Measurements from ENCODE around the gene ADCY6. TPM values are rescaled to one million over a fixed set of nuclear protein-coding genes. Genes with fewer than 3 reads are reported as not detected.

ADCY6 gene
- total and polyA plus RNA-seq, 2 donors (not counting 1 experiment from before 2014, with no cell fraction given) = 0.03 TPM; not detected in 1

DNA sequence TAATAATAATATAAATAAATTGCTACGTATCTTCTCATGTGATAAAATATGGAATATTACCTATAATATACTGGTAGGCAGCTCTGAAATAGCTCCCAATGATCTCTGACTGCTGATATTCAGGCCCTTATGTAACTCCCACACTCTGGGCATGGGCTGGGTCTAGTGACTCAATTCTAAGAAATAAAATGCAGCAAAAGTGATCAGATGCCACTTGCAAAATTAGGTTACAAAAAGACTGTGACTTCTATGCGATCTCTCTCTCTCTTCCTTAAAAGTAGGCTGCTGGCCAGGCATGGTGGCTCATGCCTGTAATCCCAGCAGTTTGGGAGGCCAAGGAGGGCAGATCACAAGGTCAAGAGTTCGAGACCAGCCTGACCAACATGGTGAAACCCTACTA lies 19.1 kb upstream of the ADCY6 start:
- H3K4me2 ChIP-seq (replicated peaks; ENCODE audit: low read depth, low read length, poor library complexity, severe bottlenecking) = no peak overlapping the region
- no peak overlapping the region for H3K27ac ChIP-seq (ENCODE audit: low read length in 2 of 2)
- DNase-seq (no peak), ATAC-seq (ENCODE audit: low read depth) (no peak)
- POLR2A ChIA-PET = no interaction called here
- no peak overlapping the region for H3K27ac Mint-ChIP-seq
- no peaks in the 10 kb centered on the region for H3K4me1 ChIP-seq (ENCODE audit: control insufficient read depth in 2 of 2, insufficient read depth in 2 of 2, low read length in 2 of 2)
- peaks cover 3% of the 10 kb centered on the region for H3K27me3 Mint-ChIP-seq
- H4K20me1 ChIP-seq (ENCODE audit: control insufficient read depth, insufficient read depth, low read length, poor library complexity, severe bottlenecking) = no peaks in the 10 kb centered on the region
- H2AFZ ChIP-seq (ENCODE audit: insufficient read depth, low read depth, low read length, poor library complexity, severe bottlenecking) = no peak overlapping the region
- no peak overlapping the region for H3K9ac ChIP-seq (ENCODE audit: low read length)
- no peak overlapping the region for H3K4me3 Mint-ChIP-seq
- H3K36me3 ChIP-seq (replicated peaks in 1 of 2; ENCODE audit: control extremely low read depth in 1 of 2, control insufficient read depth in 1 of 2, extremely low read depth in 1 of 2, insufficient read depth in 2 of 2, low read length in 1 of 2) = no peaks in the 10 kb centered on the region
- 85% methylated on average over 2 of the region's 3 CpGs for WGBS (ENCODE audit: insufficient coverage)
- no peaks in the 10 kb centered on the region for H3K79me2 ChIP-seq (ENCODE audit: control insufficient read depth, insufficient read depth, low read length)
- H3K4me1 Mint-ChIP-seq = no peaks in the 10 kb centered on the region
- H3K27me3 ChIP-seq (replicated peaks in 1 of 4; ENCODE audit: control extremely low read depth in 1 of 4, control insufficient read depth in 3 of 4, insufficient read depth in 4 of 4, low read length in 3 of 4) = peaks cover 0 to 4% (median 0%) of the 10 kb centered on the region in 4 experiments
- no peaks in the 10 kb centered on the region for H3K9me3 Mint-ChIP-seq (ENCODE audit: insufficient read depth)
- TF ChIP-seq, protein P1, sequence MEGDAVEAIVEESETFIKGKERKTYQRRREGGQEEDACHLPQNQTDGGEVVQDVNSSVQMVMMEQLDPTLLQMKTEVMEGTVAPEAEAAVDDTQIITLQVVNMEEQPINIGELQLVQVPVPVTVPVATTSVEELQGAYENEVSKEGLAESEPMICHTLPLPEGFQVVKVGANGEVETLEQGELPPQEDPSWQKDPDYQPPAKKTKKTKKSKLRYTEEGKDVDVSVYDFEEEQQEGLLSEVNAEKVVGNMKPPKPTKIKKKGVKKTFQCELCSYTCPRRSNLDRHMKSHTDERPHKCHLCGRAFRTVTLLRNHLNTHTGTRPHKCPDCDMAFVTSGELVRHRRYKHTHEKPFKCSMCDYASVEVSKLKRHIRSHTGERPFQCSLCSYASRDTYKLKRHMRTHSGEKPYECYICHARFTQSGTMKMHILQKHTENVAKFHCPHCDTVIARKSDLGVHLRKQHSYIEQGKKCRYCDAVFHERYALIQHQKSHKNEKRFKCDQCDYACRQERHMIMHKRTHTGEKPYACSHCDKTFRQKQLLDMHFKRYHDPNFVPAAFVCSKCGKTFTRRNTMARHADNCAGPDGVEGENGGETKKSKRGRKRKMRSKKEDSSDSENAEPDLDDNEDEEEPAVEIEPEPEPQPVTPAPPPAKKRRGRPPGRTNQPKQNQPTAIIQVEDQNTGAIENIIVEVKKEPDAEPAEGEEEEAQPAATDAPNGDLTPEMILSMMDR (IDR thresholded peaks at IDR 0.05) = no peak
- no peak for TF ChIP-seq EZH2 (IDR thresholded peaks at IDR 0.05; ENCODE audit: borderline replicate concordance, insufficient read depth, low read depth, low read length, poor library complexity, severe bottlenecking)
- intact Hi-C loops (cut with micrococcal nuclease) = no loop called here
- CTCF ChIA-PET = no interaction called here
- H3K4me3 ChIP-seq (ENCODE audit: control extremely low read depth in 1 of 5, extremely low read depth in 1 of 5, insufficient read depth in 1 of 5, low read depth in 2 of 5, low read length in 4 of 5) = no peak overlapping the region
- no peaks in the 10 kb centered on the region for H3K9me3 ChIP-seq (ENCODE audit: control extremely low read depth in 1 of 3, control insufficient read depth in 2 of 3, insufficient read depth in 1 of 3, low read length in 2 of 3)

DNA sequence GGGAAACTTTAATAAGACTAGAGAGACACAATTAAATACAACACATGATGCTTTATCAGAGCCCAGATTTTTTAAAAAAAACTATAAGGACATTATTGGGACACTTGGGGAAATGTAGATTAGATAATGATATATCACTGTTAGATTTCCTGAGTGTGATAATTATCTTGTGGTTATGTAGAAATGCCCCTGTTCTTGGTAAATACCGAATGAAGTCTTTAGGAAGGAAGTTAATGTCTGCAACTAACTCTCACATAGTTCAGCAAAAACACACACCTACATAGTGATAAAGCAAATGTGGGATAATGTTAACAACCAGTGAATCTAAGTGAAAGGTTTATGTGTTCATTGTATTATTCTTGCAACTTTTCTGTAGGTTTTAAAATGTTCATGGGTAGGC lies 14.8 kb upstream of the ADCY6 start:
- Histone ChIP-seq H4K20me1 (ENCODE audit: control insufficient read depth, insufficient read depth, low read length, poor library complexity, severe bottlenecking) (no peaks in the 10 kb centered on the region), H2AFZ (ENCODE audit: insufficient read depth, low read depth, low read length, poor library complexity, severe bottlenecking) (no peak overlapping the region), H3K4me2 (replicated peaks; ENCODE audit: low read depth, low read length, poor library complexity, severe bottlenecking) (no peak overlapping the region), H3K4me3 (ENCODE audit: control extremely low read depth in 1 of 5, extremely low read depth in 1 of 5, insufficient read depth in 1 of 5, low read depth in 2 of 5, low read length in 4 of 5) (no peak overlapping the region), H3K9ac (ENCODE audit: low read length) (no peak overlapping the region), H3K27me3 (replicated peaks in 1 of 4; ENCODE audit: control extremely low read depth in 1 of 4, control insufficient read depth in 3 of 4, insufficient read depth in 4 of 4, low read length in 3 of 4) (peaks cover 0 to 7% (median 0%) of the 10 kb centered on the region in 4 experiments), H3K36me3 (replicated peaks in 1 of 2; ENCODE audit: control extremely low read depth in 1 of 2, control insufficient read depth in 1 of 2, extremely low read depth in 1 of 2, insufficient read depth in 2 of 2, low read length in 1 of 2) (no peaks in the 10 kb centered on the region), H3K9me3 (ENCODE audit: control extremely low read depth in 1 of 3, control insufficient read depth in 2 of 3, insufficient read depth in 1 of 3, low read length in 2 of 3) (no peaks in the 10 kb centered on the region), H3K4me1 (ENCODE audit: control insufficient read depth in 2 of 2, insufficient read depth in 2 of 2, low read length in 2 of 2) (no peaks in the 10 kb centered on the region), H3K27ac (ENCODE audit: low read length in 2 of 2) (no peak overlapping the region), H3K79me2 (ENCODE audit: control insufficient read depth, insufficient read depth, low read length) (no peaks in the 10 kb centered on the region)
- H3K27ac Mint-ChIP-seq = no peak overlapping the region
- WGBS (ENCODE audit: insufficient coverage) = no CpG with 5 or more reads among the region's 1 CpG
- peaks cover 8% of the 10 kb centered on the region for H3K27me3 Mint-ChIP-seq
- no peaks in the 10 kb centered on the region for H3K9me3 Mint-ChIP-seq (ENCODE audit: insufficient read depth)
- DNase-seq = no peak
- ChIA-PET POLR2A (no interaction called here), CTCF (interaction anchor here (1.4 kb wide), 1 partner anchor 50 kb away, joined by 4 read pairs; no protein-coding TSS in a partner anchor)
- no peaks in the 10 kb centered on the region for H3K4me1 Mint-ChIP-seq
- TF ChIP-seq, protein P1 (IDR thresholded peaks at IDR 0.05) = no peak
- H3K4me3 Mint-ChIP-seq = no peak overlapping the region
- ATAC-seq (ENCODE audit: low read depth) = no peak
- intact Hi-C loops (cut with micrococcal nuclease) = no loop called here
